HepG2 (cell line): ENCODE results near the gene FAM124A. TPM values are rescaled to one million over a fixed set of nuclear protein-coding genes. Genes with fewer than 3 reads are reported as not detected.

Experiments used
- ATAC-seq: fragments of 200-7000 bp; cut with Tn5 transposase; 3 replicates; pipeline ENCODE4 v1.9.1; 2020; ENCODE audit warnings: mild to moderate bottlenecking, moderate library complexity
- BruUV-seq: library from RNA; stranded (reverse); fragments of 400-500 nt; replicated peaks from 2 replicates; lab custom pipeline; 2021; lab: Mats Ljungman, UMichigan
- CTCF ChIA-PET: fragments of 300-600 bp; formaldehyde crosslinking; extraction: SDS; loops from one replicate; lab custom pipeline; 2021; ENCODE audit warnings: low total read pairs, inconsistent platforms, low intra/inter-chr PET ratio; lab: Yijun Ruan, JAX
- POLR2A ChIA-PET: fragments of 350-600 bp; sonication (Branson Sonifier 250); formaldehyde crosslinking; loops from one replicate; lab custom pipeline; 2020; ENCODE audit warnings: antibody characterized with exemption, inconsistent platforms; lab: Yijun Ruan, JAX
- DNase-seq: peaks from one replicate; pipeline ENCODE4 v3.0.0-alpha.2; 2015; ENCODE audit warnings: low spot score
- FAIRE-seq: peaks from 3 replicates; lab custom pipeline; 2011; peaks lifted over from hg19 to GRCh38; lab: Jason Lieb, UNC
- H2AFZ ChIP-seq: one replicate; pipeline ENCODE4 v1.6.1; 2011; ENCODE audit warnings: low read length, inconsistent platforms
- H3K27ac ChIP-seq: fragments of 300-600 bp; 3 replicates; pipeline ENCODE4 v1.8.0; 2011; ENCODE audit warnings: mixed run types, mild to moderate bottlenecking, mixed read lengths, low read length, inconsistent platforms; ENCODE audit not compliant: insufficient read depth; ENCODE audit errors: extremely low read length
- H3K27me3 ChIP-seq, 2 experiments: fragments of 200-600 bp in 1 of 2; 2 replicates in 1 of 2; 3 replicates in 1 of 2; pipeline versions ENCODE4 v1.6.0 to v1.8.0; 2011; ENCODE audit warnings: low read length in 2 of 2, mild to moderate bottlenecking in 2 of 2, moderate library complexity in 2 of 2, inconsistent platforms in 1 of 2; ENCODE audit not compliant: insufficient read depth in 2 of 2, control insufficient read depth in 1 of 2
- H3K36me3 ChIP-seq, 2 experiments: fragments of 200-600 bp in 1 of 2; replicated peaks in 1 of 2; 2 replicates in 1 of 2; 3 replicates in 1 of 2; pipeline versions ENCODE4 v1.5.1 to v1.8.0; 2011; ENCODE audit warnings: low read length in 2 of 2, inconsistent platforms in 1 of 2; ENCODE audit not compliant: insufficient read depth in 2 of 2, control insufficient read depth in 1 of 2
- H3K4me1 ChIP-seq: 2 replicates; pipeline ENCODE4 v1.5.1; 2012; ENCODE audit warnings: low read length, inconsistent platforms; ENCODE audit not compliant: insufficient read depth
- H3K4me2 ChIP-seq: 2 replicates; pipeline ENCODE4 v1.6.0; 2011; ENCODE audit warnings: low read depth, low read length, inconsistent platforms
- H3K4me3 ChIP-seq, 3 experiments: fragments of 200-600 bp in 1 of 3; sonication (generic), shearing (Covaris generic) in 1 of 3; replicated peaks in 1 of 3; 2 replicates each; pipeline ENCODE4 v1.5.1; 2011 to 2016; ENCODE audit warnings: low read length in 3 of 3, inconsistent platforms in 2 of 3, low read depth in 2 of 3, mild to moderate bottlenecking in 2 of 3, control low read depth in 1 of 3, mixed read lengths in 1 of 3; ENCODE audit not compliant: insufficient read depth in 1 of 3
- H3K79me2 ChIP-seq: one replicate; pipeline ENCODE4 v1.6.1; 2011; ENCODE audit warnings: low read length, inconsistent platforms; ENCODE audit not compliant: insufficient read depth
- H3K9ac ChIP-seq: 2 replicates; pipeline ENCODE4 v1.6.0; 2011; ENCODE audit warnings: mild to moderate bottlenecking, low read depth, low read length, inconsistent platforms; ENCODE audit not compliant: insufficient read depth
- H3K9me3 ChIP-seq: 2 replicates; pipeline ENCODE4 v1.5.1; 2012; ENCODE audit warnings: mild to moderate bottlenecking, low read length
- H4K20me1 ChIP-seq: 2 replicates; pipeline ENCODE4 v1.6.0; 2011; ENCODE audit warnings: inconsistent platforms, mild to moderate bottlenecking, low read length, moderate library complexity; ENCODE audit not compliant: insufficient read depth
- MAFG ChIP-seq: sonication (generic); formaldehyde crosslinking; IDR thresholded peaks from 2 replicates; pipeline ENCODE4 v1.5.1; 2020; ENCODE audit warnings: mild to moderate bottlenecking, missing genetic modification reagents
- MAFK ChIP-seq, 2 experiments: IDR thresholded peaks in 1 of 2; conservative IDR thresholded peaks in 1 of 2; 2 replicates each; pipeline ENCODE4 v1.6.1; 2011; ENCODE audit warnings: improper control_type of control experiment in 2 of 2, low read length in 2 of 2
- NAIF1 ChIP-seq: sonication (generic); formaldehyde crosslinking; IDR thresholded peaks from 2 replicates; pipeline ENCODE4 v1.5.0; 2020; ENCODE audit warnings: mild to moderate bottlenecking, missing genetic modification reagents, borderline replicate concordance
- PHF5A ChIP-seq: IDR thresholded peaks from one replicate; pipeline ENCODE4 v1.6.1; 2018; ENCODE audit warnings: low read depth, missing genetic modification reagents; ENCODE audit not compliant: unreplicated experiment
- RBAK ChIP-seq: sonication (generic); formaldehyde crosslinking; IDR thresholded peaks from 2 replicates; pipeline ENCODE4 v1.5.1; 2020; ENCODE audit warnings: mild to moderate bottlenecking, missing genetic modification reagents
- SNRNP70 ChIP-seq: fragments of 200-400 bp; formaldehyde crosslinking; IDR thresholded peaks from 2 replicates; pipeline ENCODE4 v1.6.1; 2017; ENCODE audit warnings: mild to moderate bottlenecking, low read depth, low read length, moderate library complexity
- ZIK1 ChIP-seq: sonication (generic); formaldehyde crosslinking; IDR thresholded peaks from 2 replicates; pipeline ENCODE4 v1.5.0; 2020; ENCODE audit warnings: mild to moderate bottlenecking, low read depth, missing genetic modification reagents, borderline replicate concordance
- ZKSCAN1 ChIP-seq: fragments of 150-350 bp; IDR thresholded peaks from 2 replicates; pipeline ENCODE4 v1.6.1; 2014; ENCODE audit warnings: low read length
- ZNF558 ChIP-seq: sonication (generic); formaldehyde crosslinking; IDR thresholded peaks from 2 replicates; pipeline ENCODE4 v1.9.0; 2022; ENCODE audit warnings: mild to moderate bottlenecking, missing genetic modification reagents, borderline replicate concordance
- ZNF781 ChIP-seq: sonication (generic); formaldehyde crosslinking; IDR thresholded peaks from 2 replicates; pipeline ENCODE4 v1.5.1; 2020; ENCODE audit warnings: borderline replicate concordance, mild to moderate bottlenecking, missing genetic modification reagents; ENCODE audit errors: not compliant biosample characterization
- WGBS: methylation state at CpG from one replicate; pipeline ENCODE4 v1.1.6; 2017; ENCODE audit warnings: low lambda C conversion rate; 5-methylcytosine and 5-hydroxymethylcytosine counted together
- in situ Hi-C: cut with HindIII; loops from 2 replicates; pipeline ENCODE4 v1.10.0; 2017; ENCODE audit warnings: low pct_unique_long_range_greater_than_20kb; ENCODE audit not compliant: extremely low pct_ligation_motif_present
- intact Hi-C: fragments of 100-400 bp; cut with micrococcal nuclease; formaldehyde crosslinking; loops from one replicate; pipeline ENCODE4 v1.10.0; 2022; ENCODE audit not compliant: unreplicated experiment
- polyA plus RNA-seq, 8 experiments: library from polyadenylated mRNA; depleted of rRNA in 3 of 8; stranded (reverse) in 7 of 8; unstranded in 1 of 8; fragments of >200 nt; fragmentation: Illumina TruSeq in 4 of 8; extraction: Trizol in 4 of 8; gene quantifications; 2 replicates each; pipeline versions ENCODE4 v1.2.1 to v1.2.3, GENCODE V29; 2011 to 2016; ENCODE audit warnings: low read depth in 4 of 8, missing spikeins in 1 of 8, mixed read lengths in 1 of 8; ENCODE audit not compliant: insufficient read depth in 1 of 8
- total RNA-seq, 5 experiments: library from RNA; depleted of rRNA; stranded (reverse); fragments of >200 nt; fragmentation: Illumina TruSeq; extraction: Trizol; gene quantifications; 2 replicates each; pipeline ENCODE4 v1.2.3, GENCODE V29; 2016; ENCODE audit warnings: low read depth in 1 of 5
- TF ChIP-seq, protein P1 (sequence below): sonication (generic); formaldehyde crosslinking; IDR thresholded peaks from 2 replicates; pipeline ENCODE4 v1.5.0; 2020; ENCODE audit warnings: mild to moderate bottlenecking, missing genetic modification reagents
- TF ChIP-seq, protein P2 (sequence below): sonication (generic); formaldehyde crosslinking; conservative IDR thresholded peaks from 2 replicates; pipeline ENCODE4 v1.8.1; 2023; ENCODE audit warnings: missing genetic modification reagents
- TF ChIP-seq, protein P3 (sequence below): sonication (generic); formaldehyde crosslinking; IDR thresholded peaks from 2 replicates; pipeline ENCODE4 v1.5.0; 2020; ENCODE audit warnings: mild to moderate bottlenecking, missing genetic modification reagents

Gene FAM124A
- total and polyA plus RNA-seq, 2 of the 13 experiments (the other 11 are each of a cell fraction or from before 2014, with no cell fraction given), result not detected

DNA sequence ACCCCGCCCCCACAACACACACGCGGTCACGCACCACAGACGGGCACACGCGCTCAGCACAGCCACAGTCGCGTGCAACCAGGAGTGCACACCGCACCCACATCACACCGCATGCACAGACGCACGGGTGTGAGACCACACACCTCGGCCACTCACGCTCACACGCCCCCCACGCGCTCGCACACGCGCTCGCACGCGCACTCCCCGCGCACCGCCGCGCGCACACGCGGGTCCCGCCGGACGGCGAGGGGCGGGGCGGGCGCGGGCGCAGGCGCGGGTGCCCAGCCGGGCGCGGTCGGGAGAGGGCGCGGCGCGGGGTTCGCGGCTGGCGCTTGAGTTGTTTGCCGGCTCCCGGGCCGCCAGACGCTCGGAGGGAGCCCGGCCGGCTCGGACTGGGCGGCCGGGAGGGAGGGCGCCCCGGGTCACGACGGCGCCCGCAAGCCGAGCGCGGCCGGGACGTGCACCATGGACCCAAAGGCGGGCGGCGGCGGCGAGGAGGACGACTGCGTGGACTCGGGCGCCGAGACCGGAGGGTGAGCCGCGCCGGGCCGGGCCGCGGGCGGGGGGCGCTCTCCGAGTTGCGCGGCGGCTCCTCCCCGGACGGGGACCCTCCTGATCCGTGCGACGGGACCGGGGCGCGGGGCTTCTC lies at the start of gene FAM124A (continued):
- no peak for TF ChIP-seq MAFK (conservative IDR thresholded peaks at IDR 0.05 in 1 of 2, IDR thresholded peaks at IDR 0.05 in 1 of 2; ENCODE audit: low read length in 2 of 2)
- TF ChIP-seq NAIF1 (CRISPR knock-in tag), result no peak

DNA sequence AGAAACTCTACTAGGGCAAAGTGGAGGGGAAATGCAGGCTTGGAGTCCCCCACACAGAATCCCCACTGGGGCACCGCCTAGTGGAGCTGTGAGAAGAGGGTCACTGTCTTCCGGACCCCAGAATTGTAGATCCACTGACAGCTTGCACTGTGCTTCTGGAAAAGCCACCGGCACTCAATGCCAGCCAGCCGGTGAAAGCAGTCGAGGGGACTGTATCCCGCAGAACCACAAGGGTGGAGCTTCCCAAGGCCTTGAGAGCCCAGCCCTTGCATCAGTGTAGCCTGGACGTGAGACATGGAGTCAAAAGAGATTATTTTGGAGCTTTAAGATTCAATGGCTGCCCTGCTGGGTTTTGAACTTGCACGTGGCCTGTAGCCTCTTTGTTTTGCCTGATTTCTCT lies 47.2 kb upstream of the FAM124A start:
- Histone ChIP-seq H3K4me2 (no peak overlapping the region), H3K27ac (no peak overlapping the region), H4K20me1 (no peaks in the 10 kb centered on the region), H3K4me3 (no peak overlapping the region), H2AFZ (no peak overlapping the region), H3K27me3 (peaks cover 0 to 3% of the 10 kb centered on the region in 2 experiments; a peak in 1 of 5 replicates), H3K79me2 (no peaks in the 10 kb centered on the region), H3K9ac (no peak overlapping the region), H3K4me1 (no peaks in the 10 kb centered on the region), H3K9me3 (no peaks in the 10 kb centered on the region), H3K36me3 (no peaks in the 10 kb centered on the region)
- no peak for TF ChIP-seq ZKSCAN1
- TF ChIP-seq RBAK (CRISPR knock-in tag), result no peak
- TF ChIP-seq, protein P1, sequence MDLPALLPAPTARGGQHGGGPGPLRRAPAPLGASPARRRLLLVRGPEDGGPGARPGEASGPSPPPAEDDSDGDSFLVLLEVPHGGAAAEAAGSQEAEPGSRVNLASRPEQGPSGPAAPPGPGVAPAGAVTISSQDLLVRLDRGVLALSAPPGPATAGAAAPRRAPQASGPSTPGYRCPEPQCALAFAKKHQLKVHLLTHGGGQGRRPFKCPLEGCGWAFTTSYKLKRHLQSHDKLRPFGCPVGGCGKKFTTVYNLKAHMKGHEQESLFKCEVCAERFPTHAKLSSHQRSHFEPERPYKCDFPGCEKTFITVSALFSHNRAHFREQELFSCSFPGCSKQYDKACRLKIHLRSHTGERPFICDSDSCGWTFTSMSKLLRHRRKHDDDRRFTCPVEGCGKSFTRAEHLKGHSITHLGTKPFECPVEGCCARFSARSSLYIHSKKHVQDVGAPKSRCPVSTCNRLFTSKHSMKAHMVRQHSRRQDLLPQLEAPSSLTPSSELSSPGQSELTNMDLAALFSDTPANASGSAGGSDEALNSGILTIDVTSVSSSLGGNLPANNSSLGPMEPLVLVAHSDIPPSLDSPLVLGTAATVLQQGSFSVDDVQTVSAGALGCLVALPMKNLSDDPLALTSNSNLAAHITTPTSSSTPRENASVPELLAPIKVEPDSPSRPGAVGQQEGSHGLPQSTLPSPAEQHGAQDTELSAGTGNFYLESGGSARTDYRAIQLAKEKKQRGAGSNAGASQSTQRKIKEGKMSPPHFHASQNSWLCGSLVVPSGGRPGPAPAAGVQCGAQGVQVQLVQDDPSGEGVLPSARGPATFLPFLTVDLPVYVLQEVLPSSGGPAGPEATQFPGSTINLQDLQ (CRISPR knock-in tag), result no peak
- no peak for TF ChIP-seq ZNF781 (CRISPR knock-in tag)
- no peak for TF ChIP-seq SNRNP70
- TF ChIP-seq ZIK1, result no peak
- TF ChIP-seq PHF5A (CRISPR knock-in tag), result no peak
- TF ChIP-seq ZNF558 (CRISPR knock-in tag), result no peak
- TF ChIP-seq, protein P2, sequence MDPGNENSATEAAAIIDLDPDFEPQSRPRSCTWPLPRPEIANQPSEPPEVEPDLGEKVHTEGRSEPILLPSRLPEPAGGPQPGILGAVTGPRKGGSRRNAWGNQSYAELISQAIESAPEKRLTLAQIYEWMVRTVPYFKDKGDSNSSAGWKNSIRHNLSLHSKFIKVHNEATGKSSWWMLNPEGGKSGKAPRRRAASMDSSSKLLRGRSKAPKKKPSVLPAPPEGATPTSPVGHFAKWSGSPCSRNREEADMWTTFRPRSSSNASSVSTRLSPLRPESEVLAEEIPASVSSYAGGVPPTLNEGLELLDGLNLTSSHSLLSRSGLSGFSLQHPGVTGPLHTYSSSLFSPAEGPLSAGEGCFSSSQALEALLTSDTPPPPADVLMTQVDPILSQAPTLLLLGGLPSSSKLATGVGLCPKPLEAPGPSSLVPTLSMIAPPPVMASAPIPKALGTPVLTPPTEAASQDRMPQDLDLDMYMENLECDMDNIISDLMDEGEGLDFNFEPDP (CRISPR knock-in tag), result no peak
- TF ChIP-seq, protein P3, sequence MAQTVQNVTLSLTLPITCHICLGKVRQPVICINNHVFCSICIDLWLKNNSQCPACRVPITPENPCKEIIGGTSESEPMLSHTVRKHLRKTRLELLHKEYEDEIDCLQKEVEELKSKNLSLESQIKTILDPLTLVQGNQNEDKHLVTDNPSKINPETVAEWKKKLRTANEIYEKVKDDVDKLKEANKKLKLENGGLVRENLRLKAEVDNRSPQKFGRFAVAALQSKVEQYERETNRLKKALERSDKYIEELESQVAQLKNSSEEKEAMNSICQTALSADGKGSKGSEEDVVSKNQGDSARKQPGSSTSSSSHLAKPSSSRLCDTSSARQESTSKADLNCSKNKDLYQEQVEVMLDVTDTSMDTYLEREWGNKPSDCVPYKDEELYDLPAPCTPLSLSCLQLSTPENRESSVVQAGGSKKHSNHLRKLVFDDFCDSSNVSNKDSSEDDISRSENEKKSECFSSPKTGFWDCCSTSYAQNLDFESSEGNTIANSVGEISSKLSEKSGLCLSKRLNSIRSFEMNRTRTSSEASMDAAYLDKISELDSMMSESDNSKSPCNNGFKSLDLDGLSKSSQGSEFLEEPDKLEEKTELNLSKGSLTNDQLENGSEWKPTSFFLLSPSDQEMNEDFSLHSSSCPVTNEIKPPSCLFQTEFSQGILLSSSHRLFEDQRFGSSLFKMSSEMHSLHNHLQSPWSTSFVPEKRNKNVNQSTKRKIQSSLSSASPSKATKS, result no peak
- no peak for TF ChIP-seq MAFG (CRISPR knock-in tag)
- in situ Hi-C loops (no loop called here), intact Hi-C loops (no loop called here)
- ChIA-PET CTCF (no interaction called here), POLR2A (no interaction called here)
- no peak for FAIRE-seq
- 59% methylated on average over 7 of the region's 8 CpGs for WGBS
- DNase-seq, result no peak
- no TSS peak for BruUV-seq
- no peak for ATAC-seq
